Ascending aorta (tissue), 2 donors: Measurements from ENCODE around the gene FRY. TPM values are rescaled to one million over a fixed set of nuclear protein-coding genes. Genes with fewer than 3 reads are reported as not detected.
A peak's percentile ranks its signal among the peaks of the same experiment; 100 is the strongest.

Experiments
- DNase-seq, 2 donors: peaks; one replicate each; pipeline ENCODE4 v3.0.0-alpha.2; 2019; ENCODE audit warnings: low spot score in 2 of 2
- H3K27ac ChIP-seq, 2 donors: fragments of 200-600 bp; sonication (generic); one replicate each; pipeline ENCODE4 v1.5.1; 2016 to 2017; ENCODE audit warnings: mild to moderate bottlenecking in 1 of 2
- H3K27me3 ChIP-seq: fragments of 200-600 bp; sonication (generic); one replicate; pipeline ENCODE4 v1.5.1; 2017
- H3K36me3 ChIP-seq, 2 donors: fragments of 200-600 bp; sonication (generic); one replicate each; pipeline ENCODE4 v1.5.1; 2016
- H3K4me1 ChIP-seq, 2 donors: fragments of 200-600 bp; sonication (generic); one replicate each; pipeline ENCODE4 v1.5.1; 2016 to 2017; ENCODE audit warnings: mild to moderate bottlenecking in 1 of 2
- H3K4me3 ChIP-seq, 2 donors: fragments of 200-600 bp; sonication (generic); one replicate each; pipeline ENCODE4 v1.5.1; 2016 to 2017; ENCODE audit warnings: mild to moderate bottlenecking in 1 of 2
- H3K9me3 ChIP-seq, 2 donors: fragments of 200-600 bp; sonication (generic); one replicate each; pipeline ENCODE4 v1.5.1; 2016
- CTCF ChIP-seq, 3 experiments: fragments of 200-600 bp in 2 of 3; fragments of 450-650 bp in 1 of 3; sonication (generic) in 2 of 3; IDR thresholded peaks; one replicate each; pipeline ENCODE4 v1.5.1; 2016 to 2019; ENCODE audit warnings: antibody characterized with exemption in 3 of 3, mild to moderate bottlenecking in 1 of 3, moderate library complexity in 1 of 3
- intact Hi-C: fragments of 100-400 bp; cut with DNase I; formaldehyde crosslinking; loops from one replicate; pipeline ENCODE4 v1.15.1; 2023
- total RNA-seq: library from RNA; depleted of rRNA; stranded (reverse); fragments of >200 nt; gene quantifications from one replicate; pipeline ENCODE4 v1.1.0, GENCODE V29; 2016

The FRY gene
- total RNA-seq, 1 donor from 2014 or later: 115 TPM

- peak; percentile 55 to 77 (median 62) for TF ChIP-seq CTCF (IDR thresholded peaks at IDR 0.05)
- no peaks in the 10 kb centered on the region for H3K9me3 ChIP-seq
- peaks cover 0 to 8% of the 10 kb centered on the region in 2 donors for H3K4me1 ChIP-seq
- intact Hi-C loops: loop anchor here (2.0 kb wide), 1 partner anchor 64 kb away; no protein-coding TSS in a partner anchor
- peaks cover 10 to 25% of the 10 kb centered on the region in 2 donors for H3K36me3 ChIP-seq
- no peaks in the 10 kb centered on the region for H3K27me3 ChIP-seq
- H3K4me3 ChIP-seq: no peak overlapping the region
- DNase-seq: peak in 1 of 2 donors; percentile 81
- peak overlapping the region in 1 of 2 donors; percentile 19 for H3K27ac ChIP-seq
Observed at GRCh38 chr13:32246468-32246867, 214.9 kb downstream of the FRY start.

GRCh38 chr13:32247887-32248286, 216.3 kb downstream of the FRY start:
- Histone ChIP-seq H3K9me3 (no peaks in the 10 kb centered on the region), H3K4me1 (peaks cover 0 to 8% of the 10 kb centered on the region in 2 donors), H3K27me3 (no peaks in the 10 kb centered on the region), H3K36me3 (peaks cover 10 to 16% of the 10 kb centered on the region in 2 donors), H3K4me3 (no peak overlapping the region), H3K27ac (peak overlapping the region in 1 of 2 donors; percentile 26)
- no peak for DNase-seq
- TF ChIP-seq CTCF (IDR thresholded peaks at IDR 0.05): no peak
- intact Hi-C loops: loop anchor here (2.0 kb wide), 1 partner anchor 63 kb away; no protein-coding TSS in a partner anchor

GRCh38 chr13:32248801-32249200, 217.2 kb downstream of the FRY start:
- no peaks in the 10 kb centered on the region for H3K9me3 ChIP-seq
- H3K36me3 ChIP-seq: peaks cover 10 to 14% of the 10 kb centered on the region in 2 donors
- intact Hi-C loops: no loop called here
- H3K27ac ChIP-seq: no peak overlapping the region
- H3K4me3 ChIP-seq: no peak overlapping the region
- peaks cover 0 to 8% of the 10 kb centered on the region in 2 donors for H3K4me1 ChIP-seq
- no peak for TF ChIP-seq CTCF (IDR thresholded peaks at IDR 0.05)
- DNase-seq: no peak
- no peaks in the 10 kb centered on the region for H3K27me3 ChIP-seq

- TF ChIP-seq CTCF (IDR thresholded peaks at IDR 0.05): no peak
- peak overlapping the region; percentile 79 to 82 for H3K27ac ChIP-seq
- DNase-seq: no peak
- no peak overlapping the region for H3K4me3 ChIP-seq
- intact Hi-C loops: loop anchor here (5.0 kb wide), 1 partner anchor 236 kb away; no protein-coding TSS in a partner anchor
- H3K27me3 ChIP-seq: no peaks in the 10 kb centered on the region
- H3K9me3 ChIP-seq: no peaks in the 10 kb centered on the region
- peaks cover 8 to 10% of the 10 kb centered on the region in 2 donors for H3K36me3 ChIP-seq
- no peaks in the 10 kb centered on the region for H3K4me1 ChIP-seq
Observed at GRCh38 chr13:32252812-32253438, 221.4 kb downstream of the FRY start.

- no peak for DNase-seq
- Histone ChIP-seq H3K27me3 (no peaks in the 10 kb centered on the region), H3K36me3 (peaks cover 8 to 10% of the 10 kb centered on the region in 2 donors), H3K4me3 (peak overlapping the region; percentile 24 to 68), H3K9me3 (no peaks in the 10 kb centered on the region), H3K4me1 (no peaks in the 10 kb centered on the region), H3K27ac (peak overlapping the region; percentile 79 to 82)
- intact Hi-C loops: loop anchor here (2.0 to 5.0 kb wide), 2 partner anchors 57 to 237 kb away; no protein-coding TSS in a partner anchor
- no peak for TF ChIP-seq CTCF (IDR thresholded peaks at IDR 0.05)
Observed at GRCh38 chr13:32253911-32254399, 222.4 kb downstream of the FRY start.
